ENCODE results near the gene EZR.

The EZR gene

DNA sequence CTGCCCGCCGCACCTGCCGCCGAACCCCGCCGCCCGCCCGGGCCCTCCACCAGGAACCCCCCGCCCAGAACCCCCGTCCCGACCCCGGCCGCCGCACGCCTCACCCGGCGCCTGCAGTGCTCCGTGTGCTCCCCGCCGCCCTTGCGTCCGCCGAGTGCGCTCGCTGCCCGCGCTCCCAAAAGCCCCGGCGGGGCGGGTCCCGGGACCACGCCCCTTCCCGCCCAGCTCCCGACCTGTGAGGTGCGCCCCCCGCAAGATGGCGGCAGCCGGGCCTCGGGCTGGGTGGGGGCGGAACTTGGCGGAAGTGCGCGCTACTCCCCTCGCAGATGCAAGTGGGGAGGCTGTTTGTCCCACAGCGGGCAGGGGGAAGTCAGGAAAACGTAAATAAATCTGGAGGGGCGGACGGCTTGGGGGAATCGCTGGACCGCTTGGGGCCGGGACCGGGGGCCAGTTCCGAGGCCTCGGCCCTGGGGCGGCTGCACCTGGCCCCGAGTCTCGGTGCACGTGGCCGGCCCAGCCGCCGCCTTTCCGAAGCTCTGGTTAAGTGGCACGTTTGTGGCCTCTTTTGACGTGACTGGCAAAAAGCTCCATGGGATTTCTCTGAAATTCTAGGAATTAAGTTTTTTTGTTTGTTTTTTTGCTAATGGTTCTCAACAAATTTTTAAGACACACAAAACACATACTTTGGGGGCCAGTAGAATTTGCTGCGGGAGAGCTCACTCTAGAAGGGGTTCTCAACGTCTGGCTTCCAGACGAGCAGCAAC is at the start of gene EZR:
TSS of gene EZR (minus strand) at position 156 of the 764 bp plus-strand sequence. CDS start 1,275 bp downstream, outside the sequence.
- DNase-seq: peak; percentile 91

GRCh38 chr6:158868122-158868480 is 48.9 kb upstream of the EZR start:
- DNase-seq: no peak

DNA sequence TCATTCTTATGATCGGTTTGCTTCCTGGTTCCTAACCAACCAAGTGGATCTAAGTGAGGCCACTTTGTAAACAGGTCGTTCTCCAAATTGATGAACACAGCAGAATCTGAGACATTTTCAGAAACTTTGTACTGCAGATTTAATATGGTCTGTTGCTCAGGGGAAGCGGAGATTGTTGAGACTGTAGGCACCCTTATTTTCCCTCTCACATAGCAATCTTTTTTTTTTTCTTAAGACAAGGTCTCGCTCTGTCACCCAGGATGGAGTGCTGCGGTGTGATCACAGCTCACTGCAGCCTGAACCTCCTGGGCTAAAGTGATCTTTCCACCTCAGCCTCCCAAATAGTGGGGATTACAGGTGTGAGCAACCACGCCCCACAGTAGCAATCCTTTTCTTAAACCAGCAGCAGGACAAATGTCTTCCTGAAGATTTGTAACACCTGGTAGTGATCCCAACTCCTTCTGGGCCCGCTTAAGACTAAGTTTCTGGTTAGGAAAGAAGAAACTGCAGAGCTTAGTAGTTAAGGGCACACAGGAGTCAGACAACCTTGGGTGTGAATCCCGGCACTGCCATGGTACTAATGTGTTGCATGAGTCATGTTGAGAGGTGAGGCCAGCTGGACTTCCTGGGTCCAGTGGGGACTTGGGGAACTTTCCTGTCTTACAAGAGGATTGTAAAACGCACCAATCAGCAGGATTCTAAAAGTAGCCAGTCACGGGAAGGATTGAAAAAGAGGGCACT is 48.4 kb upstream of the EZR start:
- DNase-seq: no peak

DNA sequence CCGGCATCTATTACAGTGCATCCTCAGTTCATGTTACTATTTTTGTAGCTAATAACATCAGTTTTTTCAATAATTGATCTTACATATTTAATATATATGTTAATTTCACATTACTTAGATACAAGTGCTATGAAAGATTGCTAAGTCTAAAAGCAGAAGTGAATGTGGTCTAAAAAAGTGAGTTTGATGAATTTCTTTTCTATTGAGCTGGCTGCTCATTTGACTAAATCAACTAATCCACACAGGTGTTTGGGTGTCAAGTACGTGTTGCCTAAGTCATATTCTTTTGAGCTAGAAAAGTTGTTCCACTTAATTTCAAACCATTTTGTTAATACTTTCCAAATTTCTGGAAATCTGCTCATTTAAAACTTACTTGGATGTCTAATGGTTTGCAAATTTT is 46.6 kb upstream of the EZR start:
- no peak for DNase-seq

DNA sequence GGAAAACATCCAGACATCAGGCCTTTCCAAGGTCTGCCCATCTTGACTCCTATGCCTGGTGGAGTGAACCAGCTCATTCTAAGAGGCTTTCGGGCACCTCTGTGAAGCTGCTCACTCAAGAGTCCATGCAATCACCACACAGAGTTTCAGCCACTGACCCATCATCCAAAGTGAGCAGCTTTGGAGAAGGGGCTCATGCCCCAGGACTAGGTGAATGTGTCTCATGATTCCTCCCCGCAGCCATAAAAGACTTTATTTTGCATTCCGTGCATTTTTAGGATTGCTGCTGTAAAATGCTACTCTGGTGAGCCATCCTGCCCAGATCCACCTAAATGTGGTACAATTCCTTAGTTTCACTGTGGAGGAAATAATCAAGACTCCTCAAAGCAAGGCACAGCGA is 44.5 kb upstream of the EZR start:
- DNase-seq: no peak

DNA sequence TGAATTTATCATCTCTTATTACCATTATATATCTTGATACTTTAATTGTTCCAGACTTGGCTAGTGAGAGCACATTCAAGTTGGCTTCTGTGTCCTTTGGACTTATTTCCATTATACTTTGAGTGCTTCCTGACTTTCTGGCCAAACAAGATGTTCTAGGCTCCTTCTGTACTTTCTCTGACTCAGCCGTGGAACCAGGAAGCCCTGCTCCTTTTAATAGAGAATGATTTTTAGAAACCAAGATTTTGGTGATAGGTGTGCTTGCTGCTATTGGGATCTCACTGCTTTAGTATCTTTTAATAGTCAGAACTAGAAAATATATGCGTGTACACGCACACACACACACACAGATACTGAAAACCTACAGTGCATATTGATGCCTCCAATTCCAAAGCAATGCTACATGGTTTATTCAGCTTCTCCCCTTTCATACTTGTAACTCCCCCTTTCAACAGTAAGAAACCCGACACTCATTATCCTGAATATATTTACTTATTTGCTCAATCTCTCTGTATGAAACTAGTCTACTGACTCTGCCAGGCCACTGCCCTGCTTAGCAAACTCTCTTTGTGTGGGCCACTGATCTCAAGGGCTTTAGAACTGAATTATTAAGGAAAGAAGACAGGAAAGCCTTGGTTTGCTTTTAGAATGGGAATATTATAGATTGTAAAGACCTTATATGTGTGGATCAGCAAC is 42.7 kb upstream of the EZR start:
- DNase-seq: no peak

GRCh38 chr6:158860279-158860865 is 41.2 kb upstream of the EZR start:
- no peak for DNase-seq

DNA sequence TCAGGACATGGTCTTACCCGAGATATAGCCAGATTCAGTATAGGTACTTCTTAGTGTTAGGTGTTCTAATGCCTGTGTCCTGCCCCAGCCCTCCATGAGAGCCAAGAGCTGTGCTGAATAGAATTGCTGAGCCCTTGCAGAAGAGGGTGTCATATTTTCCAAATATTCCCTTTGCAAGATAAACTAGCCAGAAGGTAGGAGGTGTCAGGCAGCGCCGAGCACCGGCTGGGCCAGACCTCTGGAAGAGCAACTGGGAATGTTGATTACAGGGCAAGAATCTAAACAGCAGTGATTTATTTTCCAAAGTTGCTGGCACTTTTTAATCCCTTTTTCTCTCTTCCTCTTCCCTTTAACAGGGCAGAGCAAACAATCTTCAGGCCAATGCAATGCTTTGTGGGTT is 37.1 kb upstream of the EZR start:
- DNase-seq: no peak

GRCh38 chr6:158854214-158855101 is 35.3 kb upstream of the EZR start:
- DNase-seq: peak; percentile 50

DNA sequence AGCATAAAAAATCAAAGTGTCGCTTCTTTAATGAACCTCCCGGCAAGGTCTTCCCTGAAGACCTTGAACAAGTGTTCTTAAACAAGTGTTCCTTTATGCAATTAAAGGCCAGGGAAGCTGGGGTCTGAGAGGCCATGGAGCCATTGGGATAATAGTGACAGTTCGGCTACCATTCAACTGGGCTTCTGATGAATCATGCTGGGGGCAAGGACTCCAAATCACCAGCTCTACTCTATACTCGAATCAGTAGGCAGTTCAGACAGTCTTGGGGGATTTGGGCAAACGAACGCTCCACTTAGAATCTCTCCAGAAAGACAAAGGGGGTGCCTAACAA is 34.7 kb upstream of the EZR start:
- no peak for DNase-seq

GRCh38 chr6:158853072-158853879 is 34.1 kb upstream of the EZR start:
- DNase-seq: peak; percentile 93

DNA sequence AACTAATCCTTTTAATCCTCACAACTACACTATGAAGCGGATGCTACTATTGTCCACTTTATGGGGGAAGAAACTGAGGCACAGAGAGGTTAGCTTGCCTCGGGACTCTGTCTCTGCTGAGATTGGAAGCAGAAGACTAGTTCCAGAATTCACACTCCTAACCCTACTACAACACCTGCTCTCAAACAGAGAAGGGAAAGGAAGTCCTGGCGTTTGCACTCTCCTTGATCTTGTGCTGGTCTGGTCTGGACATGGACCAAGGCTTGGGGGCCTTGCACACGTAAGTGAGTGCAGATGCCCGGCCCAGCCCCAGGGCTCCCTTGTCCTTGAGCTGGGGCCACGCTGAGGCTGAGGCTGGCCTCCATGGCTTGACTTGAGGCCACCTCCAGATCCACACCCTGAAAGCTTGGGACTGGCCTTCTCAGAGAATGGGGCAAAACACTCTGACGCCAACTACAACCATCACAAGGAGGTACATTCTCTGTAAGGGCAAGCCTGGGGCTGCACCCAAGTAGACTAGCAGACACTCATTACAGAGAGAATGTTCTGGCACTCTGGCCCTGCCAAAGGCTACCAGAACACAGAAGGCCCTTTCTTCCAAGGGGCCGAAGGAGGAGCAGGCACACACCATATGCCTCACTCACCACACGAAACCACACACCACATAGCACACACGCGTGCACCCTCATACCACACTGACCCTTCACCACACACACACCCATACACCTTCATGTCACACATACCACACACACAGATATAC is 33.3 kb upstream of the EZR start:
- DNase-seq: peak; percentile 19

DNA sequence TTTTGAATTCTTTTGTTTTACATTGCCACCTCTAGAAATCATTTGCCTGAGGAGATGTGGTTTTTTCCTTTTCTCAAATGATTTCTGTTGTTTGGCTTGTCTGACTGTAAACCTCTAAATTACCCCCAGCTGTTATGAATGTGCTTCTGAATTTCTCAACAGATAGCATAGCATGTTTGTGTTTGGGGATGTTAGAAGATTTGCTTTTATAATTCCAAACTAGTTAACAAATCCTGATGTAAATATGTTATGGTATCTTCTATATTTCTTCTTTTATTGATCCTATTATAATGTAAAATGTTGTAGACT is 31.6 kb upstream of the EZR start:
- no peak for DNase-seq

GRCh38 chr6:158849899-158850806 is 31.0 kb upstream of the EZR start:
- DNase-seq: peak; percentile 71

DNA sequence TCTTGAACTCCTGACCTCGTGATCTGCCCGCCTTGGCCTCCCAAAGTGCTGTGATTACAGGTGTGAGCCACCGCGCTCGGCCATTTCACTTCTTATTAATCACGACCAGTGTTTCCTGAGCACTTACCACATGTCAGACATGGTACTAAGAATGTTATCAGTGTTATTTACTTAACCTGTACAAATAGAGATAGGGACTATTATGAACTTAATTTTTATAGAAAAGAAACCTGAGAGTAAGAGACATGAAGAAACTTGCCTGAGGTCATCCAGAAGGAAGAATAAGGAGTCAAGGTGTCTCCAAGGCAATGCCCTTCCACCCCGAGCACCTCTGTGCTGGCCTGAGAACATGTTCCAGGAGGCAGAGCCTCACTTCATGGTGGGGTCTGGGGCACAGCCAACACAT is 29.3 kb upstream of the EZR start:
- no peak for DNase-seq

DNA sequence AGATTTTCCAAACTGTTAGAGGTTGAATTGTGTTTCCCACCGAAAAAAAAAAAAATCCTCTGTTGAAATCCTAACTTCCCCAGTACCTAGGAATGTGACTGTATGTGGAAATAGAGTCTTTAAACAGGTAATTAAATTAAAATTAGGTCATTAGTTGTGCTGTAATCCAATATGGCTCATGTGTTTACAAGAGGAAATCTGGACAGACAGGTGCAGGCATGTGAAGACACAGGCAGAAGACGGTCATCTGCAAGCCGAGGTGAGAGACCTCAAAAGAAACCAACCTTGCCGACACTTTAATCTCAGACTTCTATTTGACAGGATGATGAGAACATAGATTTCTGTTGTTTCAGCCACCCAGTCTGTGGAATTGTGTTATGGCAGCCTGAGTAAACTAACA is 28.6 kb upstream of the EZR start:
- DNase-seq: no peak

GRCh38 chr6:158847012-158847529 is 27.9 kb upstream of the EZR start:
- no peak for DNase-seq

DNA sequence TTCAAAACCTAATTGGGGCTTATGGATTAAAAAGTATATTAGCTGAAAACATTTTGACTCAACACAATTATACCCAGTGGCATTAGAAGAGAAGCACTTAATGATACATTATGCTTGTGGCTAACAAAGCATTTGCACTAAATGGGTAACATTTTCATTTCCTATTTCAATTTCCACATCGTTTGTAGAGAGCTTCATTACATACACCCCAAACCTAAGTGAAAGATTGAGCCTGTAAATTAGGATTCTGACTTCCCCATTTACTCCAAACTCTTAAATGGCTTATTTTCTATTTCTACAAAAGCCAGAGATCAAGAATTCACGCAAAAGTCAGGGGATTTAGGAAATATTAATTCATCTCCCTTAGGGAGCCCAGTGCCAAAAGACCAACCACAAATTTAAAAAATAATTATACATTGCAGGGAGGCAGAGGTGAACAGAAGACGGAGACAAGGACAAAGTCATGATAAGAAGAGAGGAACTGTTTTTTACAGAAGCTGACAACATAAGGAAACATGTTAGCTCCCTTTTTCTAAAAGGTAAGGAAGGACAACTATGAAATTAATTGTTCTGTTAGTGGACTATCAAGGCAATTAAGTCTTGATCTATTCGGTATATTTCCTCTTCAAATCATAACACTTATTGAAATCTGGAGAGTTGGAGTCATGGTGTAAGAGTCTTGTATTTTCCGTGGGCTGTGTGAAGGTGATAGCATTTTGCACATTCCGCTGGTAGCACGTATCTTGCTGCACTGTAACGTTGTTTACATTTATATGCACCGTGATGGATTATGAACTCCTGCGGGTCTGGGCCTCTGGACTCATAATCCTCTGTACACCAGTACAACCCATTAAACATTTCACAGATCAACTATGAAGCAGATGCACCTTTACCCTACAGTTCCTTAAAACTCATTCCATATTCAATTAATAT is 24.8 kb upstream of the EZR start:
- no peak for DNase-seq

DNA sequence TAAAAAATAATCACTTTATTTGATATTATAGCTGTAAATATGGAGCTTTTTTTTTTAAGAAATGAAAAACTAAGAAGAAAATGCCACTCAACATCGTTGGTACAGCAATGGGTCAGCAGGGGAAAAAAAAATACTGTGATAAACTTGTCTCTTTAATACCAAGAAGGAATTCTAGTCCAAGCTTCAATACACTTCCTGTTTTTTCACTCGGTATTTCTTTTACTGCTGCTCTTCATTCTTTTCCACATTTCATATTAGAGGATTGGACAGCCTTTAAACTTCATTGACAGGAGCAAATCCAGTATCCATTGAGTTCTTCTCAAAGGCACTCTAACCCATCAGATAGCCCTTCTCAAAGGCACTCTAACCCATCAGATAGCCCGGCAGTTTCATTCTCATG is 22.2 kb upstream of the EZR start:
- DNase-seq: no peak
